ENCODE results near the gene KCNH6.

Gene KCNH6

GRCh38 chr17:63486317-63487013 is 36.7 kb upstream of the KCNH6 start:
- no peak overlapping the region for H3K27ac ChIP-seq
- DNase-seq (ENCODE audit: low read depth, low spot score) = no peak

- DNase-seq (ENCODE audit: low read depth, low spot score) = no peak
- H3K27ac ChIP-seq = no peak overlapping the region
These were observed 36.2 kb upstream of the KCNH6 start for GRCh38 chr17:63487014-63487339.

GRCh38 chr17:63488851-63489250 is 34.3 kb upstream of the KCNH6 start:
- H3K27ac ChIP-seq = no peak overlapping the region
- no peak for DNase-seq (ENCODE audit: low read depth, low spot score)

- H3K27ac ChIP-seq = no peak overlapping the region
- DNase-seq (ENCODE audit: low read depth, low spot score) = no peak
These were observed 33.9 kb upstream of the KCNH6 start for GRCh38 chr17:63489291-63489690.

GRCh38 chr17:63490329-63490728 is 32.8 kb upstream of the KCNH6 start:
- DNase-seq (ENCODE audit: low read depth, low spot score) = no peak
- H3K27ac ChIP-seq = no peak overlapping the region

GRCh38 chr17:63490858-63491400 is 32.2 kb upstream of the KCNH6 start:
- no peak for DNase-seq (ENCODE audit: low read depth, low spot score)
- H3K27ac ChIP-seq = no peak overlapping the region

GRCh38 chr17:63491413-63491812 is 31.7 kb upstream of the KCNH6 start:
- no peak overlapping the region for H3K27ac ChIP-seq
- no peak for DNase-seq (ENCODE audit: low read depth, low spot score)

- no peak for DNase-seq (ENCODE audit: low read depth, low spot score)
- H3K27ac ChIP-seq = no peak overlapping the region
These were observed 31.1 kb upstream of the KCNH6 start for GRCh38 chr17:63491977-63492618.

- no peak overlapping the region for H3K27ac ChIP-seq
- no peak for DNase-seq (ENCODE audit: low read depth, low spot score)
These were observed 30.2 kb upstream of the KCNH6 start for GRCh38 chr17:63492940-63493339.

GRCh38 chr17:63493411-63493810 is 29.7 kb upstream of the KCNH6 start:
- no peak for DNase-seq (ENCODE audit: low read depth, low spot score)
- no peak overlapping the region for H3K27ac ChIP-seq

GRCh38 chr17:63494300-63494928 is 28.7 kb upstream of the KCNH6 start:
- no peak for DNase-seq (ENCODE audit: low read depth, low spot score)
- H3K27ac ChIP-seq = no peak overlapping the region

- DNase-seq (ENCODE audit: low read depth, low spot score) = no peak
- no peak overlapping the region for H3K27ac ChIP-seq
These were observed 27.7 kb upstream of the KCNH6 start for GRCh38 chr17:63495491-63495890.

- H3K27ac ChIP-seq = no peak overlapping the region
- DNase-seq (ENCODE audit: low read depth, low spot score) = no peak
These were observed 27.0 kb upstream of the KCNH6 start for GRCh38 chr17:63496177-63496576.

GRCh38 chr17:63496663-63497400 is 26.3 kb upstream of the KCNH6 start:
- DNase-seq (ENCODE audit: low read depth, low spot score) = no peak
- H3K27ac ChIP-seq = no peak overlapping the region

- DNase-seq (ENCODE audit: low read depth, low spot score) = no peak
- H3K27ac ChIP-seq = no peak overlapping the region
These were observed 25.3 kb upstream of the KCNH6 start for GRCh38 chr17:63497708-63498483.

- H3K27ac ChIP-seq = no peak overlapping the region
- no peak for DNase-seq (ENCODE audit: low read depth, low spot score)
These were observed 24.4 kb upstream of the KCNH6 start for GRCh38 chr17:63498626-63499195.

GRCh38 chr17:63500543-63501390 is 22.4 kb upstream of the KCNH6 start:
- no peak overlapping the region for H3K27ac ChIP-seq
- no peak for DNase-seq (ENCODE audit: low read depth, low spot score)

- DNase-seq (ENCODE audit: low read depth, low spot score) = no peak
- H3K27ac ChIP-seq = no peak overlapping the region
These were observed 19.8 kb upstream of the KCNH6 start for GRCh38 chr17:63503341-63503705.

- no peak overlapping the region for H3K27ac ChIP-seq
- no peak for DNase-seq (ENCODE audit: low read depth, low spot score)
These were observed 18.9 kb upstream of the KCNH6 start for GRCh38 chr17:63504261-63504660.
